ENCODE measurements around the gene SLC23A1.

DNA sequence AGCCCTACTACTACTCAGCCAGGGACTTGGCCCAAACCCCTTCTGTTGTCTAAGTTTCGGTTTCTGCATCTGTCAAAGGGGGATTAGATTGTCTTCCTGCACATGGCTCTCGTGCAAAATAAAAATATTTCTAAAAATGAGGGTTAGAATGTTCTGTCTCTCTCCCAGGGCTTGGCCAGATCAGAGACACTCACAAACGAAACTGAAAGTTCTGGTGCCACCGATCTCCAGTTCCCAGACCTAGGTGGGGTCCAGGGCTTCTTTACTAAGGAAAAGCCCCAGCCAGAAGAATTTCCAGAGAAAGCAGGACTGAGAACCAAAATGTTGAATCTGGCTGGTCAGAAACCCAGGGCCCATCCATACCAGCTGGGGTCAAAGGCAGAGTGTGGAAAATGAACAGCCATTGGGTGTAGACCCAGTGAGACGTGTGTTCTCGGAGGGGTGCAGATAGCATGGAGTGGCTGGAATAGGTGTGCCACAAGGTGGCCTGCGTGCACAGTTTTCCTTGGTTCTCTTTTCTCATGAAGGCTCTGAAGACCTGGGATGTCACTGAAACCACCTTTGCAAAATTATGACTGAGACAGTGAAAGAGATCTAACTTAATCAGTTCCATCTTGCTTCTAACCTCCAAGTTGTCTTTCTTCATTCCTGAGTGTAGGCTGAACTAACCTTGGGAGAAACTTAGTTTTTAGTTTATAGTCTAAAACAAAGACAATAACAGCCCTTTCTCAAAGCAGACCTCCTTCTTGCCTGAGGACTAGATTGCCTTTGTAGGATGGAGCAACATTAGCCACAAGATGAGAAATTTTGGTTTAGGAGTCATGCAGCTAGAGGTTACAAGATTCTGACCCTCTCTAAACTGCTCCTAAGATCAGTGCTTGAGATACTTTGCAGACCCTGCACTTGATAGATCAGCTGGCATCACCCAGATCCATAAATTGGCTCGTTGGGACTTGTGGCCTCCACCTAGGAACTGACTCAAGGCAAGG is 2.3 kb upstream of the SLC23A1 start:
- TF ChIP-seq EP300 (IDR thresholded peaks at IDR 0.05): no peak
- TF ChIP-seq, protein P1, sequence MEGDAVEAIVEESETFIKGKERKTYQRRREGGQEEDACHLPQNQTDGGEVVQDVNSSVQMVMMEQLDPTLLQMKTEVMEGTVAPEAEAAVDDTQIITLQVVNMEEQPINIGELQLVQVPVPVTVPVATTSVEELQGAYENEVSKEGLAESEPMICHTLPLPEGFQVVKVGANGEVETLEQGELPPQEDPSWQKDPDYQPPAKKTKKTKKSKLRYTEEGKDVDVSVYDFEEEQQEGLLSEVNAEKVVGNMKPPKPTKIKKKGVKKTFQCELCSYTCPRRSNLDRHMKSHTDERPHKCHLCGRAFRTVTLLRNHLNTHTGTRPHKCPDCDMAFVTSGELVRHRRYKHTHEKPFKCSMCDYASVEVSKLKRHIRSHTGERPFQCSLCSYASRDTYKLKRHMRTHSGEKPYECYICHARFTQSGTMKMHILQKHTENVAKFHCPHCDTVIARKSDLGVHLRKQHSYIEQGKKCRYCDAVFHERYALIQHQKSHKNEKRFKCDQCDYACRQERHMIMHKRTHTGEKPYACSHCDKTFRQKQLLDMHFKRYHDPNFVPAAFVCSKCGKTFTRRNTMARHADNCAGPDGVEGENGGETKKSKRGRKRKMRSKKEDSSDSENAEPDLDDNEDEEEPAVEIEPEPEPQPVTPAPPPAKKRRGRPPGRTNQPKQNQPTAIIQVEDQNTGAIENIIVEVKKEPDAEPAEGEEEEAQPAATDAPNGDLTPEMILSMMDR (IDR thresholded peaks at IDR 0.05): peak in 1 of 6 experiments; percentile 26
- TF ChIP-seq POLR2A (IDR thresholded peaks at IDR 0.05): no peak
- TF ChIP-seq POLR2AphosphoS5 (IDR thresholded peaks at IDR 0.05): no peak
